H9 (cell line): ENCODE data around the gene L3MBTL4. TPM values are rescaled to one million over a fixed set of nuclear protein-coding genes. Genes with fewer than 3 reads are reported as not detected.

Source experiments
- DNase-seq: peaks from one replicate; pipeline ENCODE4 v3.0.0-alpha.2; 2017
- H2AFZ ChIP-seq: one replicate; pipeline ENCODE4 v1.6.1; 2013; ENCODE audit warnings: mild to moderate bottlenecking, low read length, control low read depth, moderate library complexity
- H2AK5ac ChIP-seq: 2 replicates; pipeline ENCODE4 v1.6.1; 2013; ENCODE audit warnings: low read length, control low read depth, mixed read lengths; ENCODE audit not compliant: insufficient read length
- H2BK120ac ChIP-seq: one replicate; pipeline ENCODE4 v1.6.1; 2013; ENCODE audit warnings: low read depth, mild to moderate bottlenecking, low read length, control low read depth, inconsistent platforms; ENCODE audit not compliant: poor library complexity, severe bottlenecking
- H2BK12ac ChIP-seq: 2 replicates; pipeline ENCODE4 v1.6.1; 2013; ENCODE audit warnings: low read length, control low read depth, mixed read lengths, low read depth; ENCODE audit not compliant: insufficient read length
- H2BK15ac ChIP-seq: 2 replicates; pipeline ENCODE4 v1.6.1; 2013; ENCODE audit warnings: low read depth, low read length, control low read depth
- H2BK20ac ChIP-seq: one replicate; pipeline ENCODE4 v1.6.1; 2013; ENCODE audit warnings: low read depth, mild to moderate bottlenecking, low read length, control low read depth, inconsistent platforms; ENCODE audit not compliant: poor library complexity, severe bottlenecking
- H2BK5ac ChIP-seq: 2 replicates; pipeline ENCODE4 v1.6.1; 2013; ENCODE audit warnings: low read length, control low read depth, mixed read lengths; ENCODE audit not compliant: insufficient read length
- H3K14ac ChIP-seq: 2 replicates; pipeline ENCODE4 v1.6.1; 2013; ENCODE audit warnings: low read length, control low read depth; ENCODE audit not compliant: insufficient read depth
- H3K18ac ChIP-seq: 2 replicates; pipeline ENCODE4 v1.6.1; 2013; ENCODE audit warnings: low read depth, mild to moderate bottlenecking, mixed read lengths, low read length, control low read depth; ENCODE audit not compliant: insufficient read length
- H3K23ac ChIP-seq: 2 replicates; pipeline ENCODE4 v1.6.1; 2013; ENCODE audit warnings: low read length, control low read depth, mixed read lengths, low read depth; ENCODE audit not compliant: insufficient read length
- H3K23me2 ChIP-seq: 2 replicates; pipeline ENCODE4 v1.6.1; 2013; ENCODE audit warnings: low read depth, mild to moderate bottlenecking, mixed read lengths, low read length, control low read depth; ENCODE audit not compliant: insufficient read length, poor library complexity, severe bottlenecking
- H3K27ac ChIP-seq: 2 replicates; pipeline ENCODE4 v1.5.1; 2013; ENCODE audit warnings: low read length, control low read depth, mixed read lengths, low read depth; ENCODE audit not compliant: insufficient read length
- H3K27me3 ChIP-seq: 2 replicates; pipeline ENCODE4 v1.6.1; 2013; ENCODE audit warnings: low read length, control low read depth, inconsistent platforms; ENCODE audit not compliant: insufficient read depth
- H3K4ac ChIP-seq: 2 replicates; pipeline ENCODE4 v1.6.1; 2013; ENCODE audit warnings: low read depth, mild to moderate bottlenecking, control low read depth, inconsistent platforms, low read length, moderate library complexity
- H3K4me1 ChIP-seq: 2 replicates; pipeline ENCODE4 v1.6.1; 2013; ENCODE audit warnings: low read length, control low read depth, inconsistent platforms; ENCODE audit not compliant: insufficient read depth
- H3K4me2 ChIP-seq: 2 replicates; pipeline ENCODE4 v1.6.1; 2013; ENCODE audit warnings: low read length, control low read depth, mixed read lengths; ENCODE audit not compliant: insufficient read length, insufficient read depth
- H3K56ac ChIP-seq: 2 replicates; pipeline ENCODE4 v1.6.1; 2013; ENCODE audit warnings: low read depth, mild to moderate bottlenecking, mixed read lengths, low read length, control low read depth; ENCODE audit not compliant: insufficient read length
- H3K79me1 ChIP-seq: 2 replicates; pipeline ENCODE4 v1.6.1; 2013; ENCODE audit warnings: low read depth, mild to moderate bottlenecking, moderate library complexity, low read length, control low read depth, inconsistent platforms; ENCODE audit not compliant: insufficient read depth, poor library complexity, severe bottlenecking
- H3K79me2 ChIP-seq: 2 replicates; pipeline ENCODE4 v1.6.1; 2013; ENCODE audit warnings: low read length, control low read depth, inconsistent platforms; ENCODE audit not compliant: insufficient read depth
- H3K9ac ChIP-seq: 2 replicates; pipeline ENCODE4 v1.6.1; 2013; ENCODE audit warnings: low read length, control low read depth, mixed read lengths; ENCODE audit not compliant: insufficient read length; ENCODE audit errors: extremely low read depth
- H3K9me3 ChIP-seq: one replicate; pipeline ENCODE4 v1.6.1; 2013; ENCODE audit warnings: low read depth, low read length, inconsistent platforms; ENCODE audit not compliant: control insufficient read depth
- H3T11ph ChIP-seq: one replicate; pipeline ENCODE4 v1.6.1; 2013; ENCODE audit warnings: mild to moderate bottlenecking, low read length, control low read depth, inconsistent platforms
- H4K20me1 ChIP-seq: one replicate; pipeline ENCODE4 v1.6.1; 2013; ENCODE audit not compliant: control insufficient read depth, insufficient read length, insufficient read depth
- H4K5ac ChIP-seq: 2 replicates; pipeline ENCODE4 v1.6.1; 2013; ENCODE audit warnings: low read depth, mild to moderate bottlenecking, mixed read lengths, low read length, control low read depth; ENCODE audit not compliant: insufficient read length
- H4K8ac ChIP-seq: replicated peaks from 2 replicates; pipeline ENCODE4 v1.6.1; 2013; ENCODE audit warnings: low read length, control low read depth, mixed read lengths, low read depth; ENCODE audit not compliant: insufficient read length
- H4K91ac ChIP-seq: 2 replicates; pipeline ENCODE4 v1.6.1; 2013; ENCODE audit warnings: low read depth, mild to moderate bottlenecking, moderate library complexity, mixed read lengths, low read length, control low read depth; ENCODE audit not compliant: insufficient read length
- H3K27ac Mint-ChIP-seq, 3 experiments: 2 replicates in 2 of 3; 3 replicates in 1 of 3; pipeline ENCODE4 v1.8.0; 2020 to 2021; ENCODE audit warnings: mixed read lengths in 3 of 3, mild to moderate bottlenecking in 1 of 3, moderate library complexity in 1 of 3
- H3K27me3 Mint-ChIP-seq: 2 replicates; pipeline ENCODE4 v1.8.0; 2021; ENCODE audit warnings: low read depth, mild to moderate bottlenecking, moderate library complexity, mixed read lengths
- H3K36me3 Mint-ChIP-seq, 3 experiments: 2 replicates in 2 of 3; 3 replicates in 1 of 3; pipeline ENCODE4 v1.8.0; 2020 to 2021; ENCODE audit warnings: low read depth in 3 of 3, mixed read lengths in 3 of 3; ENCODE audit not compliant: insufficient read depth in 1 of 3
- H3K4me1 Mint-ChIP-seq, 2 experiments: 2 replicates each; pipeline ENCODE4 v1.8.0; 2020; ENCODE audit warnings: mixed read lengths in 2 of 2
- H3K4me3 Mint-ChIP-seq, 2 experiments: 2 replicates in 1 of 2; 3 replicates in 1 of 2; pipeline ENCODE4 v1.8.0; 2020 to 2021; ENCODE audit warnings: mild to moderate bottlenecking in 2 of 2, mixed read lengths in 2 of 2, moderate library complexity in 1 of 2
- H3K9me3 Mint-ChIP-seq, 2 experiments: 2 replicates in 1 of 2; 3 replicates in 1 of 2; pipeline ENCODE4 v1.8.0; 2020; ENCODE audit warnings: mild to moderate bottlenecking in 2 of 2, mixed read lengths in 2 of 2, moderate library complexity in 1 of 2
- CTCF ChIP-seq: fragments of 200-600 bp; sonication (generic); conservative IDR thresholded peaks from 3 replicates; pipeline ENCODE4 v1.8.0; 2021; ENCODE audit warnings: antibody characterized with exemption, mild to moderate bottlenecking
- WGBS: extraction: QIAGEN DNeasy Blood & Tissue Kit; methylation state at CpG from one replicate; pipeline ENCODE4 v1.1.7; 2013; ENCODE audit warnings: missing lambda C conversion rate, low lambda C conversion rate, mixed read lengths; ENCODE audit not compliant: insufficient read length; ENCODE audit errors: extremely low coverage; 5-methylcytosine and 5-hydroxymethylcytosine counted together
- total RNA-seq: library from RNA; stranded (reverse); gene quantifications from 2 replicates; pipeline ENCODE4 v1.2.1, GENCODE V29; 2021

Gene L3MBTL4
- total RNA-seq, 1 experiment from 2014 or later: 1.9 TPM

DNA sequence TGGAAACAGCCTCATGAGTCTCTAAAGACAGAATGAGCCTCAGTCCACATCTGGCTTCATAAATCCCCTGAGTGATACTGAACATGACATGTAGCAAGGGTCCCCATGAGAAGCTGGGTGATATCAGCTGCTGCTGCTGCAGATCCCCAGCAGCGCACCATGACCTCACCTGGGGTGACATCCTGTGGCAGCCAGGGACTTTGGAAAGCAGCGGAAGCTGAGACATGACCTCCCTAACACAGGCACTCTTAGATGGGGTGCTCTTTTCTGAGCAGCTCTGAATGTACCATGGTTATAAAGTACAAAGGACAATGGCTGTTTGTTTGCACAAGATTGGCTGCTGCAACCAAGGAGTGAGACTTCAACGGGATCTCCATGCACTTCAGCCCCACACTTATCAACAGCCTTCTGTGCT, 444.7 kb downstream of the L3MBTL4 start:
- H3K9me3 ChIP-seq: no peaks in the 10 kb centered on the region
- no peak for DNase-seq
- H2BK15ac ChIP-seq: no peak overlapping the region
- no peaks in the 10 kb centered on the region for H3K27me3 ChIP-seq
- Mint-ChIP-seq H3K36me3 (no peaks in the 10 kb centered on the region), H3K9me3 (no peaks in the 10 kb centered on the region), H3K27ac (no peak overlapping the region; a peak in 1 of 7 replicates), H3K27me3 (peaks cover 9% of the 10 kb centered on the region; the same call in 1 of the 2 replicates), H3K4me3 (no peak overlapping the region; a peak in 1 of 5 replicates), H3K4me1 (peaks cover 29 to 34% of the 10 kb centered on the region in 2 experiments)
- no peak overlapping the region for H4K5ac ChIP-seq
- no peak overlapping the region for H3K4me2 ChIP-seq
- H2BK12ac ChIP-seq: no peak overlapping the region
- H2BK20ac ChIP-seq: no peak overlapping the region
- H3K23me2 ChIP-seq: no peaks in the 10 kb centered on the region
- H2BK5ac ChIP-seq: no peak overlapping the region
- H3K27ac ChIP-seq: no peak overlapping the region
- no peak overlapping the region for H3K18ac ChIP-seq
- H4K8ac ChIP-seq: no peak overlapping the region
- H3K4me1 ChIP-seq: peaks cover 6% of the 10 kb centered on the region; the same call in 1 of the 2 replicates
- no peak overlapping the region for H3K9ac ChIP-seq
- no peak overlapping the region for H3K23ac ChIP-seq
- H3K4ac ChIP-seq: no peak overlapping the region
- H2BK120ac ChIP-seq: no peak overlapping the region
- no peak overlapping the region for H2AFZ ChIP-seq
- H3K79me1 ChIP-seq: no peaks in the 10 kb centered on the region
- no peaks in the 10 kb centered on the region for H4K20me1 ChIP-seq
- no peak overlapping the region for H4K91ac ChIP-seq
- no peaks in the 10 kb centered on the region for H3K79me2 ChIP-seq
- no CpG with 5 or more reads among the region's 3 CpGs for WGBS
- H3K14ac ChIP-seq: peak overlapping the region; percentile 31; the same call in 1 of the 2 replicates
- H3T11ph ChIP-seq: no peak overlapping the region
- no peak overlapping the region for H3K56ac ChIP-seq
- no peak for TF ChIP-seq CTCF
- no peak overlapping the region for H2AK5ac ChIP-seq
